Activated CD8-positive, alpha-beta memory T cell treated with anti-CD3 and anti-CD28 coated beads for 24 hours (primary cell): ENCODE data around the gene SLC35F4.

ENCODE experiments used
- DNase-seq: peaks from one replicate; pipeline ENCODE4 v3.0.0-alpha.2; 2020

Gene SLC35F4

DNA sequence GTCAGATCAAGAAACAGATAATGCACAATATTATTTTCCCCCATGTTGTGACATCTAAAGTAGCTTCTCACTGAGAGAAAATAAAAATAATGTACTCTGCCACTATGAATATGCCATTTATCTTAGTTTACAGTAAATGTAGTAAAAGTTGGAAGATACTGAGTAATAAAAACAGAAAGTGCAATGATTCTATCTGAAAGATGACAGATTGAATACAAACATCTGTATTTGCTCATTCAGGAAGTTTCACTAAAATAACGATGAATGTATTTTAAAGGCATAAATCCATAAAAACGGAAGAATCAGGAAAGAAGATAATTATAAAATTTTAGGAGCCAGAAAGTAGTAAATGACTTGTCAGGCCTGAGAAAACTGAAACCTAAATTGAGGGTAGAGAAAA is 18.2 kb downstream of the SLC35F4 start:
- no peak for DNase-seq

DNA sequence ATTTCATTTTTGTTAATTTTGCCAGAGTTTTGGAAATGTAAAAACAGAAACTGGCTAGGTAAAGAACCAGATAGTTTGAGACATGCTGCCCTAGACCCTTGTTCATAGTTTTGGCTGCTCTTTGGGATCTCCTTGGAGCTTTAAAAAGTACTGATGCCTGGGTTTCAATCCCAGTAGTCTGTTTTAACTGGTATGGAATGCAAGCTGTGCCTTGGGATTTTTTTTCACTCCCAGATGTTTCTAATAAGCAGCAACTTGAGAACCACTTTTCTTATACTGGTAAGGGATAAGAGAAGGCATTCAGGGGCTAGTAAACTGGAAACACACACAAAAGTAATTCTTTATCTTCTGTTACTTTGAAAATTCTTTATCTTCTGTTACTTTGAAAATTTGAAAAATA is 18.8 kb downstream of the SLC35F4 start:
- DNase-seq: no peak

DNA sequence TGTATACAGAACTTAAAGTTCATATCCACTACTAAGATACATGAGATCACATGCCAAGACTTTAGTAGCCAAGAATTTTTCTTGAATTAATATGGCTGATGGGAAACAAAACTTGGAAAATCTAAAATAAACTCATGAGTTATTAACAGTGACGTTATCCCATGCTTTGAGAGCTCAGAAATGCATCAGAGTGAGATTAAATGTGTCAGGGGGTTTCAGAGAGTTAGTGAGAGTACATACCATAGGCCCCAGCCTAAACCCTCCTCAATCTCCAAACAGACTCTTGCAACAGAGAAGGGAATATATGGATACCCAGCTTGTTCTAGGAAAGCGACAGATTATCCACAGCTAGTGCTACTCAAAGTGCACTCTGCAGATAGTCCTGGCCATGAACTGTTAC is 19.3 kb downstream of the SLC35F4 start:
- no peak for DNase-seq

DNA sequence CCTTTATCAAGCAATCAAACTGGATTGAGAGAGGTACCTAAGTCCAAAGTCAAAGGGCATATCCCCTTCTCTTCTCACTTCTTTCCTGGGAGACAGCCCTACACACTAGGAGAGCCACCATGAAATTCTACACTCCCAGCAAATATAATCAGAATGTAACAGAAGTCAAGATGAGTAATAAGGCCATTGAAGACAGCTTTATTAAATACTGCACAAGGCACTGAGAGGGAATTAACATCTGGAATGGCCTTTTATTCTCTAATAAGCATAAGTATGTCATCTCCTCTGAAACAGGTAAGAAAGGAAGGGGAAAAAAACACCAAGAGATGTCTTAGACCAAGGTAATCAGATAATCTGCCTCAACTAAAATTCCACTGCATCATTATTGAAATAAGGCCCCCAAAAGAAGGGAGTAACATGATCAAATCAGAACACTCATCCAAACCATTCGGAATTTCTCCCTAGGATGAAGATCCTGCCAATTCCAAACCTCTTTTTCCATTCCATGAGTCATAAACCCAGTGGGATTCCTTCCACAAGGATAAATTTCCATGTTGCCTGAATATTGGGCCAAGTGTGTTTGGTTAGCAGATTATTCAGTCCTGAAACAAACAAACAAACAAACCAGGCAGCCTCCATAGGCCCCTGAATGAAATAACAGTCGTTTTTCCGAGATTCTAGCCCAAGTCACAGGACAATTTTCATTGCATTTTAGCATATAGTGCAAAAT is 19.9 kb downstream of the SLC35F4 start:
- no peak for DNase-seq

DNA sequence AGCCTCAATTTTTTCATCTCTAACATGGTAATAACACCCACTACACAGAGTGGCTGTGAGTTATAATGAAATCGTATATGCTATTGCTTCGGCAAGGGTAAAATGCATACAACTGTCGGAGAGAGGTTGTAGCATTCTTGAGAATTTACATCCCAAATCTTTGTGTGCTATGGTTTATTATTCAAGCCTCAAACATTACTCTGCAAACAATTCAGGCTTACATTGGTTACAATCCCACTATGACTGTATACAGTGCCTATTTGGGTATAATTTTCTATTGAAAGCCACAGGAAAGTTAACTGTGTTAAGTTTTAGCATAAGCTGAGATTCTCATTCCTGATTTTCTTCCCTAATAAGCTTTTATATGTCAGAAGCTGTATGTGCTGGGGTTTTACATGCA is 20.6 kb downstream of the SLC35F4 start:
- no peak for DNase-seq

DNA sequence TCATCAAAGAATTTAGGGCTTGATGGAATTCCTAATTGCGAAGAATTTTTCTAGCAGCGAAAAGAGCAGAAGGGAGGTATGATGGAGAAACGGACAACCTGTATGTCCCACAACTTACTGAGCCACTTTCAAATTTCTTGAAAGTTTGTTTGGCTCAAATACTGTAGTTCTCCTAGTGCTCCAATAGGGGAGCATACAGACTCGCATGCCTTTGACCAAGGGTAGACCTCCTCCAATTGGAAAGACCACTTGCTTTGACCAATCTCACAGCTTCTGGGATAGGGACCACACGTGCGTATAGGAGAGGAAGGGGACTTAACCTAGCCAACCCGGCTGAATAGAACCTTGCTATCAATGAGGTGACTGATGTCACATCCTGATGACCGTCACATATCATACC is 28.6 kb downstream of the SLC35F4 start:
- no peak for DNase-seq

DNA sequence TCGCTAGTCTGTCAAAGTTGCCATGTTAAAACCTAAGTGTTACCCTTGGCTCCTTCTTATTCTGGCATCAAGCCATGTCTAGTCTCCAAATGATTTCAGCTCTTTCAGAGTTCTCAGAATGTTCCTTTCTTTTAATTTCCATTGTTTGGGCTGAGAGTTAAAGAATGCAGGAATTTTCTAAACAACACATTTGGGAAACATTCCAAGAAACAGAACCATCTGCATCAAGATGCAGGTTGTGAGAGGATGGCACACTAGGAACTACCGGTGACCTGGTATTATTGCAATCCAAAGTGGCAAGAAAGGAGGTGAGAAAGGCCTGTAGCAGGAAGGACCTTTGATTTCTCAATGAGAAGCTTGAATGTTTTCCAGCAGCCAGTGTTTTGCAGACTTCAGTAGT is 30.1 kb downstream of the SLC35F4 start:
- DNase-seq: no peak

DNA sequence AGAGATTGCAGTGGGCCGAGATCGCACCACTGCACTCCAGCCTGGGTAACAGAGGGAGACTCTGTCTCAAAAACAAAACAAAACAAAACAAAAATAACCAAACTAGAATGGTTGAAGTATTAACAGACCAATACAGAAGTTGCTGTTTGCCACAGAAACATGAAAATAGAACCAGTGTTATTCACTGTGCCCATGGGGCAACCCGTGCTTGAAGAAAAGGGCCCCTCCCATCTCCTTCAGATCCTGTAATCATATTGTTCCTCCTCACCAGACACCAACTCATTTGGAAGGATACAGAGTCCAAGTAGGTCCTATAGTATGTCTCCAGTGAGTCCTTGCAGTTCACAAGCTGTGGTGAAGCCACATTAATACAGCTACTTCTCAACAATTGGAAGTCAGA is 30.9 kb downstream of the SLC35F4 start:
- no peak for DNase-seq

DNA sequence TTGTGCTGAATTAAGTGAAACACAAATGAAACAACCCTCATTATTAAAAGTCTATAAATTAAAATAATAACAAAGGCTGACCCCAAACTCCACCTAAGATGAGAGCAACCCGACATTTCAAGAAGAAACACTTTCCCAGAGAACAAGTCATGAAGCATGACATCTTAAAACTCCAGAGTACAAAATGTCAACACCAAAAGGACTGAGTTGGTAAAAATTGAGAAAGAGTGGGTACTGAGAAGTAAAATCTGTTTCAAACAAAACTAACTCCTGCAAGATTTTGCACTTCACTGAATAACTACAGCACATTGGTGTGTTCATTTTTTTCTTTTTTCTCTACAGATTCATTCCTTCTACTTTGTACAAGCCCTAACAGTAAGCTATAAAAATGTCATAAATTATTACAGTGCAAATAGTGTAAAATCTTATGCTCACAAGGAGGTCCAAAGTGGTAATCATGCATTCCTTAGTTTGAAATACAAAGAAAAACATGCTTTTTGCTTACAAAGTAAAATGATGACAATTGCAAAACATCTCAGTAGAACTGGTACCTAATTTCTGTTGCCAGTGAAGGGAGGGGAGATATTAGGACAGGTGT is 31.8 kb downstream of the SLC35F4 start:
- DNase-seq: no peak

DNA sequence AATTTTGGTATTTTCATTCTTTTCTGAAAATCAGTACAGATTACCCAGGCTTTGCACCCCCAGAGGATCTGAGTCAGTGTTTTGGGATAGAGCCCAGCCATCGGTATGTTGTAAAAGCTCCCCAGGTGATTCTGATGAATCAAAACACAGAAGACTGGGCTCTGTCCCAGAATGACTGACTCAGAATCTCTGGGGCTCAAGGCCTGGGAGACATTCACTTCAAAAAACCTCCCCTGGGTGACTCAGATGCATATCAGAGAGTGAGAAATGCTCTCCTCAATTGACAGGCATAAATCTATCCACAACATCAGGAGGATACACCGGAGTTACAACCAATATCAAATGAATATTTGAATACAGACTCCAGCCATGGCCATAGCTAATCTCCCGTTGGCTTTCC is 32.6 kb downstream of the SLC35F4 start:
- no peak for DNase-seq

DNA sequence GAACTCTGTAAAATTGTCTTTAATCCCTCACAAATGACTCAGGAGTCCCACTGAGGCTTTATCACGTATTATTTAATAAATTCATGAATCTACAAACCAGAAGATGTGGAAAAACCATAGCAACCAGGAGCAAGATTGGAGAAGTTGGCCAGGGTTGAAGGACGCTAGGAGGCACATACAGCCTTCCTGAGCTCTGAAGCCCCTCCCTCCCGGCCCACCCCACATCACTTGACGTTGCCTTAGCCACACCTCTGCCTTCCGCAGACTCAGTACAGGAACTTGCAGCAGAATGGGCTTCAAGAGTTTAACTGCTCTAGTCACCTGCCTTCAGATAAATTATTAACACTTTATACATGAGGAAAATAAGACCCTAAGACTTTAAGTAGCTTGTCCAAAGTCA is 33.9 kb downstream of the SLC35F4 start:
- DNase-seq: no peak

DNA sequence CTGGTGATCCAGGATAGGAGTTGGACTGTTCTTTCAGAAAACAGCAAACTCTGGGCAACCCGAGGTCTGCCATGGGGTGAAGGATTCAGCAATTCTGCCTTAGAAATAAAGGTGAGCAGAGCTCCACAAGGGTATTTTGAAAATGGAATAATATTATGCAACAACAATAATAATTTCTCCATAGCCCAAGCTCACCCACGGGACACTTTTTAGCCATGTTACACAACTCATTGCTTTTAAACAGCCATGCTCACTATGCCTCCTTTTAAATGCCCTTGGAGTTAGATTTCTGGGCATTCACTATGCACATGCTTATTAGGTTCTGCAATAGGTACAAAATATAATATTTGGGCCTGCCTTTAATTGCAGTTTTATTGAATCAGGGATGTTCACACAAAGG is 37.2 kb downstream of the SLC35F4 start:
- DNase-seq: no peak

DNA sequence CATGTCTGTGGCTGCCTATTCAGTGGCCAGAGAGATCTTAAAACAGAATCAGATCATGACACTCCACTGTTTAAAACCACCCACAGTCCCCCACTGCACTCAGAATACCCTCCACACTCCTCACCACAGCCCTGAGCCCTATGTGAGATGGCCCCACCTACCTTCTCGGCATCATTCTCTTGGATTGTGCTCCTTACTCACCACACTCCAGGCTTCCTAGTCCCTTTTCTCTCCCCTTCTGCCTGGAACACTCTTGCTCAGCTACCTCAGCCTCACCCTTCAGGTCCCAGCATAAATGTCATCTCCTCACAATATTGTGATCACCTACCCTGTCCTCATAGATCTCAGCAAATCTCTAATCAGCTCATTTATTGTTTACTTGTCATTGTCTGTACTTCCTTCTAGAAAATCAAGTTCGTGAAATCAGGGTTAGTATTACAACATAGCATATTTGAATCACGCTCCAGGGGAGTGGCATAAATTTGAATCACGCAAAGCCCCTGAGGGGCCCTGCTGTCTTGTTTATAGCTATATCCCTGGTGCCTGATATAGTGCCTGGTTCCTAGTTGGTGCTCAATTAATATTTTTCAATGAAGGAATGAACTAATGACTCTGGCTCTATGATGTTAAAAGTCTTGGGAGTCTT is 42.8 kb downstream of the SLC35F4 start:
- DNase-seq: no peak

DNA sequence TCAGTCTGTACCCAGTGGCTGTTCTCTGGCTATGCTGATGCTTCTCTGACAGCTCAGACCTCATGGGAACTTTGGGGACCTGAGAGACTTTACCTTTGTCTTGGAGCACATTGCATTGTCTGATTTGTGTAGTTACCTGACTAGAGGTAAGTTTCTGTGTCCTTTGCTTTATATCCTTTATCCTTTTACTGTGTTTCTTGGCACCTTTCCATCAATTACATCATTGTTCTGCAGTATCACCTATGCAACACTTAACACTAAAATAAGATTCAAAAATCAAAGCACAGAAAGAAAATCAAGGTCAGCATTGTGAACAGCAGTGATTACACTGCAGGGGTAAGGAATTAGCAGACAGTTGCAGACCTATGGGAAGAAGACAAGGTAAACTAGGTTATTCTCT is 43.8 kb downstream of the SLC35F4 start:
- no peak for DNase-seq

DNA sequence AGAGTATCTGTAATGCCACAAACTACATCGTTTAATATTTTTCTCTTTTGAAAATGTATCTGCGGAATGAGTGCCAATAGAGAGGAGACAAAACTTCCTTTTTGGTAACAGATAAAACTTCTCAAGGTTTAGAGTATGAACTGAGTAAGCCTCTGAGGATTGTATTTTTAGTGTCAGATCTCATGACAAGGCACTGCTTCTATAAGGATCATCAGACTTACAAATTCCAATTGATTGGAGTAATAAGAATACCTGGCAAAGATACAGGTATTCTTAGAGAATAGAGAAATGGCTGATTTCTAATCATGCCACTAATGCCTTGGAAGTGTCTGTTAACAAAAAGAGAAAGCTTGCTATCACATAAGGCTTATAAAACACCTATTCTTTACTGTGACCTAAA is 45.3 kb downstream of the SLC35F4 start:
- no peak for DNase-seq

DNA sequence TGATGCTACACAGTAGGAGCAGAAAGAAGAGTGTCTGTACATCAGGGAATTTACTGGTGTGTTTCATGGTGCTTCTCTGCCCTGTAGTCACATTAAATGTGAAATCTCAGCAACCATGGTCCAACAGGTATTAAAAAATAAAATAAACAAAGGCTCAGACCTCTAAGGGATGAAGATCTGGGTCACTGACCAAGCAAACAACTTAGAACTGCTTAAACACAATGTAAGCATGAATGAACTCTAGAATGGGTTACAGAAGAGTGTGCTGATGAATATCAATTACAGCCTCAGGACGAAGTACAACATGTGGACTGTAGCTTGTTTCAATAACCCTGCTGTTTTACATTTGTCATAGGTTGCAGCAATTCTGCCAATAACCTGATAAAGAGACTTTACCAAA is 47.4 kb downstream of the SLC35F4 start:
- DNase-seq: no peak

DNA sequence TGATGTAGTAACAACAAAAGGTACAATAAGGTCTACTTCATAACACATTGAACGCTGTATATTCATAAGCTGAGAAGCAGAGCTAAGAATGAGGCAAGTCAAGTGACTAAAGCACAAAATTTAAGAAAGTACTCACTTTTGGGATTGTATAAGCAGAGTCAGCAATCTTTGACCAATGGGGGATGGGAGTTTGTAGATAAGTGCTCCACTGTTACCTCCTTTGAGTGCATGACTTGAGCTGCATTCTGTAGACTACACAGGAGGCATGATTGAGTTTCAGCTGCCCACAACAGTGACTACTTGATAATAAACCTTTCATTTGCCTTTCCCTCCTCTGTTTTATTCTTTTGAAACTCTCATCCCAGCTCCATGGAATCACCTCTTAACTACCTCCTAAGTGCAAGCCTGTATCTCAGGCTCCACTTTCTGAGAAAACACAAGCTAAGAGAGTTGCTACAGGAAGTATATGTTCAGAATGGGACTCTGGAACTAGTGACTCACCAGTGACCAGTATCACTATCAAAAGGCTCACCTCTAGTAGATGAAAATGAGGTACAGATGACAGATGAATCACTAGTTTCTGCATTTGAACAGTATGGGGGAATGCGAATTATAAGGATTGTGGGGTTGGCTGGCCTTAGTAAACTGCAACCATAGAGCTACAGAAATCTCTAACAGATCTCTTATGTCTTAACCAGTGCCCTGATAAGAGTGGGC is 49.2 kb downstream of the SLC35F4 start:
- DNase-seq: no peak

DNA sequence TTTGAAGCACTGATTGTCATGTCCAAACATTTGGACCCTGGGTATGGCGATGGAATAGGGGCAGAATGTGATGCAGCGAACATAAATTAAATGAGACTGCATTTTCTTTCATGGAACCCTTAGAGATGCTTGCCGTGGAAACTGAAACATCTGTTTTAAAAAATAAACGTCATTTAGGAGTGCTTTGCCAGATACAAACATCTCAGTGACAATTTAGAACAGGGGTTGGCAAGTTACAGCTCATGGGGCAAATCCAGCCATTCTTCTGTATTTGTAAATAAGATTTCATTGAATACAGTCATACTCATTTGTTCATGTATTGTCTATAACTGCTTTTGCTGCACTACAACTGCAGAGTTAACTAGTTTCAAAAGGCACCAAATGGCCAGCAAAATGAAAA is 51.2 kb downstream of the SLC35F4 start:
- no peak for DNase-seq

DNA sequence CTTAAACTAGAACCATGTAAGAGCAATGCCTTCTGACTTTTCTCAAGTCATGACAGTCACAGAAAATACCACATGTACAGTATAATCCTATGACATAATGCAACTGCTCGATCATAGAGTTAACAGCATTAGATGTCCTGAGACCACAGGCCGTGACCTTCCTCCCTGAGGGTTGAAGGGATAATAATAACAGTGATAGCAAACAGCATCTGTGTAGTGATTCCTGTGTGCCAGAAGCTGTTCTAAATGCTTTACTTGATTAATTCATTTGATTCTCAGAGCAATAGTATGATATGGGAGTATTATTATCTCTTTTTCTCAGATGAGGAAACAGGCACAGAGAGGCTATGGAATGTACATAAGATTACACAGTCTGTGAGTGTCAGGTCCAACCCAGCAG is 53.2 kb downstream of the SLC35F4 start:
- no peak for DNase-seq

DNA sequence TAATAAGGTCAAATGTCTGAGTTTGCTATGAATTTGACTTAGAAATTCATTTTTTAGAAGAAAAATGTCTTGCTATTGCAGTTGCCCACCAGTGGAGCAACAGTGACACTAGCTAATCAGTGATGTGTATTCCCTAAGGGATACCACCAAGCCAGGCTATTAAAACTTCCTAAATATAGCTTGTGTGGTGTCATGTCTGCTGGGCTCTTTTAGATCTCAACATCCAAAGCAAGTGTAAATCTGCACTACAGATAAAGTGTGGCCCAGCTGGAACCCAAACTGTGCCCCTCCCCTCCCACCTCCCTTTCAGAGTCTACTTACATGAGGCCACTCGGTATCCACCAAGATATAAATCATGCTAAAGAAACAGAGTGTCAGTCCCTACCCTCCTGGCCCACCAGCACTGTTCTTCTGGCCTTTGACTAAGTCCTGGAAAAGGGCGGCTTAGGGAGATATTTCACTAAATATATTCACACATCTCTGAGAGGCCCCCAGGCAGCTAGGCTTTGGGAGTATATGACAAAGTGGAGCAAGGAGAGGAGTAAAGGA is 53.8 kb downstream of the SLC35F4 start:
- DNase-seq: no peak

DNA sequence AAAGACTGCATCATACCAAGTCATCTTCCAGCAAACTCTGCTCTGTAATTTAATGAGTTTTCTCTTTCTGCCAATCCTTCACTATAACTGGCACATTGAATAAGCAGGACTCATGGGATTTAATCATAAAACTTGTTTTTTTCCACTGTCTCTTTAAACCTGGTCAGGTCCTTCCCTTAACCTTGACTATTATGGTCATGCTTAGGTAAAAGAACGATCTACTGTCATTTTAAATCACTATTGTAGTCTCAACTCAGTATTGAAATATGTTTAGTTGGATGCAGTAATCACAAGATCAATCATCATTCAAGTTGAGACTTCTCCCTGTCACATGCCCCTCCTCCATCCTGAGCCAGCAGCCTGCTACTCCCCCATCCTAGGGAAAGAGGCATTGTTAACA is 56.1 kb downstream of the SLC35F4 start:
- no peak for DNase-seq

DNA sequence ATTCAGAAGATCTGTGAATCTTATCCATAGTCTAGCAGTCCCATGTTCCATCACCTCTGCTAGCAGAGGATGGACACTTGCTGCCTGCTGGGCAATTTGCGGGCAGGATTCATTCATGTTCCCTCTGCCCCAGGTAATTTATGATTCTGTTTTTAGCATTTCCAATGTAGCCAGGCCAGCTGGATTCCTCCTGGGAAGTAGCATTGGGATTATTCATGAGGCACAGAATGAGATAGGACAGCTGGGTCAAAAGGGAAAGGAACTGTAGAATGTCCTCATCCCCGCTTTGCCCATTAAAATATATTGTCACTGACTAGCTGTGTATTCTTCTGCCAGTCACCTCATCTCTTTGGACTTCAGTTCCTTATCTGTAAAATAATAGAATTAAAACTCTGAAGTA is 68.7 kb downstream of the SLC35F4 start:
- DNase-seq: no peak

DNA sequence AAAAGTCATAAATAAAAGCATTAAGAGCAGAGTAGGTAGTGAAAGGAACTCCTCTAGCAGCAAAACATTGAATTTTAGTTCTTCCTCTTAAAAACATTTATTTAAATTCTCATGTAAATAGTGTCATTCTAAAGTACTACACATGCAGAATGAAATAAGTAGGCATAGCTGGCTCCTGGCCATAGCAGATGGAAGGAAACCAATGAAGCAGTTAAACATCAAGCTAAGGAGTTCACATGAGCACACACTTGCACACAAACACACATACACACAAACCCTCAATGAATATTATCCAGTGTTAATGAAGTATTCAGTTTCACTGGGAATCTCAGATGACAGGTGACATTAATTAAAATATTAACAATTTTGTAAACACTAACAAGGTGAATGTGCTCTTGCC is 69.3 kb downstream of the SLC35F4 start:
- no peak for DNase-seq

DNA sequence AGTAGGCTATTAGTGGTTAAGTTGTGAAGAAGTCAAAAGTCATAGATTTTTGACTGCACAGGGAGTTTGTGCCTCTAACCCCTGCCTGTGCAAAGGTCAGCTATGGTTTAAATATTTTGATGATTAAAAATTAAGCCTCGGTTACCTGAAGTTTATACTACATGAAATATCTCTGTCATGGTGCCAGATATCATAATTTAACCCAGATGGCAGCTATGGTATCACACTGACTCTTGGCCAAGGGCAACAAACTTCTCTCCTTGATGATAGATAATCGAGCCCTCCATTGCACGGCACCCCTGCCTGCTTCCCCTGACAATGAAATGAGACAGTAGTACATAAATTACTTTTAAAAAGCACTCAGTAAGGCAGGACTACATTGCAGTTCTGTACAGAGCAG is 80.8 kb downstream of the SLC35F4 start:
- no peak for DNase-seq
